Progenitor cell of endocrine pancreas (in vitro differentiated cells): ENCODE results near the gene SPATA2. TPM values are rescaled to one million over a fixed set of nuclear protein-coding genes. Genes with fewer than 3 reads are reported as not detected.

Source experiments
- DNase-seq: peaks from one replicate; pipeline ENCODE4 v3.0.0; 2021; ENCODE audit warnings: low spot score; ENCODE audit not compliant: unreplicated experiment
- H3K27ac Mint-ChIP-seq: 2 replicates; pipeline ENCODE4 v1.8.0; 2021; ENCODE audit warnings: mild to moderate bottlenecking, moderate library complexity, mixed read lengths
- H3K27me3 Mint-ChIP-seq: 2 replicates; pipeline ENCODE4 v1.8.0; 2021; ENCODE audit warnings: mixed read lengths
- H3K36me3 Mint-ChIP-seq: 2 replicates; pipeline ENCODE4 v1.8.0; 2022; ENCODE audit warnings: mixed read lengths; ENCODE audit not compliant: insufficient read depth
- H3K4me1 Mint-ChIP-seq: 2 replicates; pipeline ENCODE4 v1.8.0; 2021; ENCODE audit warnings: low read depth, mixed read lengths
- H3K4me3 Mint-ChIP-seq: 2 replicates; pipeline ENCODE4 v1.8.0; 2021; ENCODE audit warnings: low read depth, mild to moderate bottlenecking, moderate library complexity, mixed read lengths
- H3K9me3 Mint-ChIP-seq: 2 replicates; pipeline ENCODE4 v1.8.0; 2021; ENCODE audit warnings: low read depth, mixed read lengths
- total RNA-seq: library from RNA; stranded (reverse); gene quantifications from 2 replicates; pipeline ENCODE4 v1.2.1, GENCODE V29; 2021
- TF ChIP-seq, protein P1 (sequence below): fragments of 200-600 bp; sonication (generic); IDR thresholded peaks from one replicate; pipeline ENCODE4 v1.5.0; 2021; ENCODE audit warnings: antibody characterized with exemption, mild to moderate bottlenecking; ENCODE audit not compliant: unreplicated experiment

The SPATA2 gene
- total RNA-seq, 1 donor from 2014 or later = 9.5 TPM

- TF ChIP-seq, protein P1, sequence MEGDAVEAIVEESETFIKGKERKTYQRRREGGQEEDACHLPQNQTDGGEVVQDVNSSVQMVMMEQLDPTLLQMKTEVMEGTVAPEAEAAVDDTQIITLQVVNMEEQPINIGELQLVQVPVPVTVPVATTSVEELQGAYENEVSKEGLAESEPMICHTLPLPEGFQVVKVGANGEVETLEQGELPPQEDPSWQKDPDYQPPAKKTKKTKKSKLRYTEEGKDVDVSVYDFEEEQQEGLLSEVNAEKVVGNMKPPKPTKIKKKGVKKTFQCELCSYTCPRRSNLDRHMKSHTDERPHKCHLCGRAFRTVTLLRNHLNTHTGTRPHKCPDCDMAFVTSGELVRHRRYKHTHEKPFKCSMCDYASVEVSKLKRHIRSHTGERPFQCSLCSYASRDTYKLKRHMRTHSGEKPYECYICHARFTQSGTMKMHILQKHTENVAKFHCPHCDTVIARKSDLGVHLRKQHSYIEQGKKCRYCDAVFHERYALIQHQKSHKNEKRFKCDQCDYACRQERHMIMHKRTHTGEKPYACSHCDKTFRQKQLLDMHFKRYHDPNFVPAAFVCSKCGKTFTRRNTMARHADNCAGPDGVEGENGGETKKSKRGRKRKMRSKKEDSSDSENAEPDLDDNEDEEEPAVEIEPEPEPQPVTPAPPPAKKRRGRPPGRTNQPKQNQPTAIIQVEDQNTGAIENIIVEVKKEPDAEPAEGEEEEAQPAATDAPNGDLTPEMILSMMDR = no peak
- Mint-ChIP-seq H3K4me1 (no peaks in the 10 kb centered on the region), H3K27ac (no peak overlapping the region), H3K4me3 (no peak overlapping the region), H3K9me3 (no peaks in the 10 kb centered on the region), H3K27me3 (no peaks in the 10 kb centered on the region), H3K36me3 (peaks cover 28% of the 10 kb centered on the region)
- no peak for DNase-seq
These were observed 35.8 kb upstream of the SPATA2 start for GRCh38 chr20:49951151-49951550.

GRCh38 chr20:49948809-49949507, 33.6 kb upstream of the SPATA2 start:
- H3K36me3 Mint-ChIP-seq = peaks cover 29% of the 10 kb centered on the region
- no peak overlapping the region for H3K27ac Mint-ChIP-seq
- H3K4me1 Mint-ChIP-seq = no peaks in the 10 kb centered on the region
- H3K27me3 Mint-ChIP-seq = no peaks in the 10 kb centered on the region
- TF ChIP-seq, protein P1 = no peak
- H3K9me3 Mint-ChIP-seq = no peaks in the 10 kb centered on the region
- no peak for DNase-seq
- H3K4me3 Mint-ChIP-seq = no peak overlapping the region

DNA sequence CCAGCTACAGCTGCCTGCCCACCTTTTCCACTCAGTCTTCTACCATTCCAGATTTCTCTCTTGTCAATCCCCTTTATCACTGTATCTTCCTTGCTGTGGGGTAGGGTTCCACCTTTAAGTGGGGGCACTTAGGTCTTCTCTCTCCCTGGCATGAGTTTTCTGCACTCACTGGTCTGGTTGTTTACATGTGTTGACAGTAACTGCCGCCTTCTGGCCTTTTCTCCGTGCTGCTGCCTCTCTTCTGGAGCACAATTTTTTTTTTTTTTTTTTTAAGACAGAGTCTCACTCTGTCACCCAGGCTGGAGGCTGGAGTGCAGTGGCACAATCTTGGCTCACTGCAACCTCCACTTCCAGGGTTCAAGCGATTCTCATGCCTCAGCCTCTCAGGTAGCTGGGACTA, 32.8 kb upstream of the SPATA2 start:
- TF ChIP-seq, protein P1 = no peak
- Mint-ChIP-seq H3K36me3 (peaks cover 29% of the 10 kb centered on the region), H3K4me1 (no peaks in the 10 kb centered on the region), H3K27ac (peak overlapping the region; percentile 78), H3K27me3 (no peaks in the 10 kb centered on the region), H3K4me3 (no peak overlapping the region), H3K9me3 (no peaks in the 10 kb centered on the region)
- DNase-seq = no peak

- Mint-ChIP-seq H3K4me1 (peaks cover 3% of the 10 kb centered on the region), H3K36me3 (peaks cover 28% of the 10 kb centered on the region), H3K9me3 (no peaks in the 10 kb centered on the region), H3K27ac (no peak overlapping the region), H3K27me3 (no peaks in the 10 kb centered on the region), H3K4me3 (no peak overlapping the region)
- no peak for DNase-seq
- TF ChIP-seq, protein P1 = no peak
These were observed 30.6 kb upstream of the SPATA2 start for GRCh38 chr20:49945701-49946477.

DNA sequence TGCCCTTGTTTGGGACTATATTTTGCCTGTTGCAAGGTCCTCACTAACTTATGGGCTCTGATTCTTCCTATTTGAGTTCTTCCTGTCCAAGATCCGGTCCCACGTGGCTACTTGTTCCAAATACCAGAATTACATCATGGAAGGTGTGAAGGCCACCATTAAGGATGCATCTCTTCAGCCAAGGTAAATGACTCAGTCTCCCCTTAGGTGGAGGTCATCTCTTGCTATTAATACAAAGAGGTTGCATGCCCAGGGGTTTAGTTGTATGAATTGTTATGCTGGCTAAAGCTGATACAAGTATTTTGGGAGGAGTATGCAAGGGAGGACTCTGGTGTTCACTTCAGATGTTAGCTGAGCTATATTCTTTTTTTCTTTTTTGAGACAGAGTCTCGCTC, 30.0 kb upstream of the SPATA2 start:
- Mint-ChIP-seq H3K9me3 (no peaks in the 10 kb centered on the region), H3K4me3 (no peak overlapping the region), H3K27me3 (no peaks in the 10 kb centered on the region), H3K27ac (no peak overlapping the region), H3K36me3 (peaks cover 28% of the 10 kb centered on the region), H3K4me1 (peaks cover 3% of the 10 kb centered on the region)
- DNase-seq = no peak
- TF ChIP-seq, protein P1 = no peak
